PC-3 (cell line): ENCODE measurements around the gene SNX27. TPM values are rescaled to one million over a fixed set of nuclear protein-coding genes. Genes with fewer than 3 reads are reported as not detected.
A peak's percentile ranks its signal among the peaks of the same experiment; 100 is the strongest.

Experiments used
- ATAC-seq: fragments of 200-7000 bp; cut with Tn5 transposase; 2 replicates; pipeline ENCODE4 v1.9.1; 2020; ENCODE audit warnings: mild to moderate bottlenecking, moderate library complexity
- BruUV-seq: library from RNA; stranded (reverse); fragments of 400-500 nt; replicated peaks from 2 replicates; lab custom pipeline; 2021; lab: Mats Ljungman, UMichigan
- CTCF ChIA-PET: fragments of 300-600 bp; sonication (Branson Sonifier 250); formaldehyde crosslinking; loops from one replicate; lab custom pipeline; 2022; ENCODE audit warnings: antibody characterized with exemption; lab: Charles Lee
- POLR2A ChIA-PET: fragments of 300-600 bp; sonication (Branson Sonifier 250); formaldehyde crosslinking; loops from one replicate; lab custom pipeline; 2022; ENCODE audit warnings: antibody characterized with exemption; ENCODE audit not compliant: unreplicated experiment; lab: Charles Lee
- DNase-seq: peaks from one replicate; pipeline ENCODE4 v3.0.0-alpha.2; 2015
- H2AFZ ChIP-seq: fragments of 300-600 bp; sonication (generic); 2 replicates; pipeline ENCODE4 v1.6.0; 2016; ENCODE audit warnings: antibody characterized with exemption, low read length
- H3F3A ChIP-seq: fragments of 300-600 bp; sonication (generic); one replicate; pipeline ENCODE4 v1.6.0; 2017; ENCODE audit warnings: antibody characterized with exemption, low read length, control low read depth, mild to moderate bottlenecking; ENCODE audit not compliant: unreplicated experiment
- H3K27ac ChIP-seq: fragments of 300-600 bp; sonication (generic); 2 replicates; pipeline ENCODE4 v1.5.1; 2016; ENCODE audit warnings: mild to moderate bottlenecking, low read length
- H3K27me3 ChIP-seq: fragments of 300-600 bp; sonication (generic); 2 replicates; pipeline ENCODE4 v1.6.1; 2016; ENCODE audit warnings: low read length, mixed read lengths
- H3K36me3 ChIP-seq: fragments of 300-600 bp; sonication (generic); 2 replicates; pipeline ENCODE4 v1.6.1; 2016; ENCODE audit warnings: low read depth, mixed run types, low read length, mixed read lengths
- H3K4me1 ChIP-seq: fragments of 300-600 bp; sonication (generic); 2 replicates; pipeline ENCODE4 v1.5.1; 2016; ENCODE audit warnings: low read length; ENCODE audit not compliant: insufficient read depth
- H3K4me2 ChIP-seq: fragments of 300-600 bp; sonication (generic); 2 replicates; pipeline ENCODE4 v1.6.0; 2016; ENCODE audit warnings: low read length
- H3K4me3 ChIP-seq: fragments of 300-600 bp; sonication (generic); 2 replicates; pipeline ENCODE4 v1.5.1; 2016; ENCODE audit warnings: mild to moderate bottlenecking, low read length, mixed read lengths
- H3K79me2 ChIP-seq: fragments of 300-600 bp; sonication (generic); 2 replicates; pipeline ENCODE4 v1.6.1; 2017; ENCODE audit warnings: low read length, mixed read lengths
- H3K9ac ChIP-seq: fragments of 300-600 bp; sonication (generic); 2 replicates; pipeline ENCODE4 v1.6.0; 2016; ENCODE audit warnings: mild to moderate bottlenecking, low read length
- H3K9me2 ChIP-seq: fragments of 300-600 bp; sonication (generic); replicated peaks from 2 replicates; pipeline ENCODE4 v1.6.1; 2016; ENCODE audit warnings: mixed run types, low read length, mixed read lengths
- H3K9me3 ChIP-seq: fragments of 300-600 bp; sonication (generic); 2 replicates; pipeline ENCODE4 v1.6.1; 2016; ENCODE audit warnings: low read length, mixed read lengths
- H4K20me1 ChIP-seq: fragments of 300-600 bp; sonication (generic); 2 replicates; pipeline ENCODE4 v1.6.1; 2016; ENCODE audit warnings: low read length, mixed read lengths
- CTCF ChIP-seq: fragments of 300-600 bp; sonication (generic); conservative IDR thresholded peaks from 2 replicates; pipeline ENCODE4 v1.5.1; 2017; ENCODE audit warnings: antibody characterized with exemption, low read depth, mild to moderate bottlenecking, low read length
- EZH2 ChIP-seq: fragments of 300-600 bp; sonication (generic); IDR thresholded peaks from one replicate; pipeline ENCODE4 v1.6.1; 2017; ENCODE audit warnings: antibody characterized with exemption, mild to moderate bottlenecking, low read length; ENCODE audit not compliant: unreplicated experiment
- EZH2phosphoT487 ChIP-seq: fragments of 300-600 bp; sonication (generic); IDR thresholded peaks from 2 replicates; pipeline ENCODE4 v1.6.1; 2018; ENCODE audit warnings: mild to moderate bottlenecking, antibody characterized with exemption, low read length, borderline replicate concordance
- intact Hi-C: fragments of 100-400 bp; cut with micrococcal nuclease; formaldehyde crosslinking; loops from 2 replicates; pipeline ENCODE4 v1.9.0; 2023
- total RNA-seq: library from RNA; depleted of rRNA; stranded (reverse); fragments of >200 nt; gene quantifications from 2 replicates; pipeline ENCODE4 v1.2.3, GENCODE V29; 2014

Gene SNX27
- total RNA-seq, 1 experiment from 2014 or later = 25.1 TPM

- ChIA-PET CTCF (no interaction called here), POLR2A (no interaction called here)
- ATAC-seq (no peak), DNase-seq (no peak)
- Histone ChIP-seq H3K4me1 (peaks cover 48% of the 10 kb centered on the region), H3K9me2 (no peaks in the 10 kb centered on the region), H3K79me2 (peaks cover 31% of the 10 kb centered on the region), H2AFZ (no peak overlapping the region), H3F3A (no peaks in the 10 kb centered on the region), H3K27ac (no peak overlapping the region), H3K9me3 (no peaks in the 10 kb centered on the region), H3K4me3 (no peak overlapping the region), H3K9ac (no peak overlapping the region), H3K4me2 (no peak overlapping the region), H4K20me1 (no peaks in the 10 kb centered on the region), H3K27me3 (no peaks in the 10 kb centered on the region), H3K36me3 (no peaks in the 10 kb centered on the region)
- BruUV-seq = no TSS peak
- TF ChIP-seq EZH2 (no peak), CTCF (no peak), EZH2phosphoT487 (no peak)
- intact Hi-C loops = loop anchor here (10.0 kb wide), 2 partner anchors 225 to 385 kb away; partner anchors contain the start of genes C2CD4D, RORC and S100A10
Measured at GRCh38 chr1:151610142-151610541, 1.7 kb upstream of the SNX27 start.

GRCh38 chr1:151611288-151611790, 511 bp upstream of the SNX27 start:
- H3K9me2 ChIP-seq = no peaks in the 10 kb centered on the region
- BruUV-seq = no TSS peak
- H3K4me2 ChIP-seq = peak overlapping the region; percentile 89
- no peaks in the 10 kb centered on the region for H3K36me3 ChIP-seq
- H3K4me1 ChIP-seq = peaks cover 55% of the 10 kb centered on the region
- H4K20me1 ChIP-seq = no peaks in the 10 kb centered on the region
- intact Hi-C loops = loop anchor here (10.0 kb wide), 2 partner anchors 223 to 383 kb away; partner anchors contain the start of genes C2CD4D, RORC and S100A10
- peak overlapping the region; percentile 87; the same call in 1 of the 2 replicates for H3K4me3 ChIP-seq
- no peaks in the 10 kb centered on the region for H3K27me3 ChIP-seq
- CTCF ChIA-PET = interaction anchor here (0.6 kb wide), 1 partner anchor 82 kb away, joined by 3 read pairs; no protein-coding TSS in a partner anchor
- no peak overlapping the region for H3K9ac ChIP-seq
- ATAC-seq (peak; percentile 6; the same call in 1 of the 2 replicates), DNase-seq (peak; percentile 71)
- no peaks in the 10 kb centered on the region for H3K9me3 ChIP-seq
- H3K27ac ChIP-seq = no peak overlapping the region
- TF ChIP-seq EZH2phosphoT487 (no peak), EZH2 (no peak), CTCF (no peak)
- H2AFZ ChIP-seq = peak overlapping the region; percentile 95; the same call in 1 of the 2 replicates
- peaks cover 2% of the 10 kb centered on the region for H3F3A ChIP-seq
- peaks cover 39% of the 10 kb centered on the region for H3K79me2 ChIP-seq
- POLR2A ChIA-PET = no interaction called here
